ENCODE measurements around the gene C2CD2. TPM values are rescaled to one million over a fixed set of nuclear protein-coding genes. Genes with fewer than 3 reads are reported as not detected.

The C2CD2 gene
- total RNA-seq, 1 experiment from 2014 or later, result 9.2 TPM

GRCh38 chr21:41931041-41931451, 22.8 kb downstream of the C2CD2 start:
- intact Hi-C loops (cut with micrococcal nuclease; ENCODE audit: unreplicated experiment), result no loop called here
- ChIA-PET POLR2A (ENCODE audit: low non-redundant PET) (no interaction called here), CTCF (no interaction called here)
- no peaks in the 10 kb centered on the region for H3K36me3 ChIP-seq (ENCODE audit: insufficient read depth, low read length, poor library complexity, severe bottlenecking)
- DNase-seq (ENCODE audit: low spot score), result no peak
- H3K27me3 ChIP-seq (replicated peaks; ENCODE audit: insufficient read depth, low read depth, low read length, poor library complexity), result no peaks in the 10 kb centered on the region
- no TSS peak for BruUV-seq (replicated peaks)
- no peak overlapping the region for H3K4me3 ChIP-seq (ENCODE audit: low read depth, low read length, poor library complexity, severe bottlenecking)
- no peaks in the 10 kb centered on the region for H3K9me3 ChIP-seq (ENCODE audit: low read depth, low read length, poor library complexity, severe bottlenecking)
- H3K27ac ChIP-seq (ENCODE audit: low read depth, low read length, poor library complexity, severe bottlenecking), result no peak overlapping the region
- H3K4me1 ChIP-seq (ENCODE audit: insufficient read depth, low read length, poor library complexity, severe bottlenecking), result peaks cover 4% of the 10 kb centered on the region
- no peak for TF ChIP-seq EZH2 (IDR thresholded peaks at IDR 0.05; ENCODE audit: borderline replicate concordance, low read depth, low read length, poor library complexity, severe bottlenecking)
- no peak for TF ChIP-seq CTCF (conservative IDR thresholded peaks at IDR 0.05; ENCODE audit: low read depth, low read length)

GRCh38 chr21:41929248-41929647, 24.6 kb downstream of the C2CD2 start:
- no peak overlapping the region for H3K27ac ChIP-seq (ENCODE audit: low read depth, low read length, poor library complexity, severe bottlenecking)
- no peak for TF ChIP-seq CTCF (conservative IDR thresholded peaks at IDR 0.05; ENCODE audit: low read depth, low read length)
- TF ChIP-seq EZH2 (IDR thresholded peaks at IDR 0.05; ENCODE audit: borderline replicate concordance, low read depth, low read length, poor library complexity, severe bottlenecking), result no peak
- CTCF ChIA-PET, result no interaction called here

GRCh38 chr21:41928621-41929220, 25.1 kb downstream of the C2CD2 start:
- Histone ChIP-seq H3K9me3 (ENCODE audit: low read depth, low read length, poor library complexity, severe bottlenecking) (no peaks in the 10 kb centered on the region), H3K4me3 (ENCODE audit: low read depth, low read length, poor library complexity, severe bottlenecking) (no peak overlapping the region), H3K36me3 (ENCODE audit: insufficient read depth, low read length, poor library complexity, severe bottlenecking) (no peaks in the 10 kb centered on the region), H3K27ac (ENCODE audit: low read depth, low read length, poor library complexity, severe bottlenecking) (no peak overlapping the region), H3K4me1 (ENCODE audit: insufficient read depth, low read length, poor library complexity, severe bottlenecking) (peaks cover 9% of the 10 kb centered on the region), H3K27me3 (replicated peaks; ENCODE audit: insufficient read depth, low read depth, low read length, poor library complexity) (no peaks in the 10 kb centered on the region)
- no peak for TF ChIP-seq CTCF (conservative IDR thresholded peaks at IDR 0.05; ENCODE audit: low read depth, low read length)
- no peak for TF ChIP-seq EZH2 (IDR thresholded peaks at IDR 0.05; ENCODE audit: borderline replicate concordance, low read depth, low read length, poor library complexity, severe bottlenecking)
- POLR2A ChIA-PET (ENCODE audit: low non-redundant PET), result no interaction called here
- no TSS peak for BruUV-seq (replicated peaks)
- CTCF ChIA-PET, result no interaction called here
- intact Hi-C loops (cut with micrococcal nuclease; ENCODE audit: unreplicated experiment), result no loop called here
- DNase-seq (ENCODE audit: low spot score), result no peak

More at GRCh38 chr21:41929248-41929647, 24.6 kb downstream of the C2CD2 start:
- H3K9me3 ChIP-seq (ENCODE audit: low read depth, low read length, poor library complexity, severe bottlenecking), result no peaks in the 10 kb centered on the region
- H3K36me3 ChIP-seq (ENCODE audit: insufficient read depth, low read length, poor library complexity, severe bottlenecking), result no peaks in the 10 kb centered on the region
- no TSS peak for BruUV-seq (replicated peaks)
- H3K4me3 ChIP-seq (ENCODE audit: low read depth, low read length, poor library complexity, severe bottlenecking), result no peak overlapping the region
- no peaks in the 10 kb centered on the region for H3K27me3 ChIP-seq (replicated peaks; ENCODE audit: insufficient read depth, low read depth, low read length, poor library complexity)
- DNase-seq (ENCODE audit: low spot score), result no peak
- H3K4me1 ChIP-seq (ENCODE audit: insufficient read depth, low read length, poor library complexity, severe bottlenecking), result peaks cover 4% of the 10 kb centered on the region
- POLR2A ChIA-PET (ENCODE audit: low non-redundant PET), result no interaction called here
- intact Hi-C loops (cut with micrococcal nuclease; ENCODE audit: unreplicated experiment), result no loop called here
